HG03097 (cell line): Measurements from ENCODE around the gene TMEM129.

Experiments used
- ATAC-seq: cut with Tn5 transposase; IDR thresholded peaks from one replicate; pipeline ENCODE4 v1.9.1; 2021; ENCODE audit not compliant: unreplicated experiment, low FRiP score

Gene TMEM129

GRCh38 chr4:1722551-1723118, 1.5 kb upstream of the TMEM129 start:
- ATAC-seq, result no peak

DNA sequence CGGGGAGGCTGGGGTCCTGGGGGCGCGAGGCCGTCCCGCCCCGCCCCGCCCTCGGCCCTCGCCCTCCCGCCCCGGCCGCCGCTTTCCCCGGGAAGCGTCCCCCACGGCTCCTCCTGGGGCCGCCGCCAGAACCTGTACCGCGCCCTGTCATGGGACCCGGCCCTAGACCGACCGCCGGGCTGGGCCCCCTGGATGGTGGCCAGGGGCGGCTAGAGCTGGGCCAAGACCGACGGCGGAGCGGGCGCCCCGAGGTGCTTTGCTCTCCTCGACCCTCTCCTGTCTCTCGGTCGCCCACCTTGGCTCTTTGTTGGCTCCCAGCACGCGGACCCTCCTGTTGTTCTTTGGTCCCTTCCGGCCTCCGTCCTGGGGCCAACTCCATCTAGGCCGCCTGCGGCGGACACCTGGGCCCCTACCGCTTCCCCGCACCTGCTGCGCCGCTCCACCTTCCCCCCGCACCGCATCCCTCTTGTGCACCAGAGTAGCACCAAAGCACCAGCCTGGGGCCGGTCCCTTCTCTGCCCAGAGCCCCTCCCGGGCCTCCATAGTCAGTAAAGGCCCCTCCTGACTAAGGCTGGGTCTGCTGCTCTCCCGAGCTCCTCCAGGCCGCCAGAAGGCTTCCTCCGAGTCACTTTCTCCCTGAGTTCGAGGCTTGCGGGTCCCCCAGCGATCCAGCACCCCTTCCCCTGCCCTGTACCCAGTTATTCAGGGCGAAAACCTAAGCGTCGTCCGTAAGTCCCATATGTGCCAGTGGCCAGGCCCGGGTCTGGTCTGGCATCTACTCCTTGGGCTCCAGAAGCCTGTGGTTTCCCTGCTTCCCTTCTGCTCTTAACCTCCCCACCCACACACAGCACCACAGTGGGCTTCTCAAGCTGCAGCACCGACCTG, 785 bp upstream of the TMEM129 start:
- peak; percentile 1 for ATAC-seq

GRCh38 chr4:1720163-1720983, 750 bp downstream of the TMEM129 start:
- peak; percentile 19 for ATAC-seq

DNA sequence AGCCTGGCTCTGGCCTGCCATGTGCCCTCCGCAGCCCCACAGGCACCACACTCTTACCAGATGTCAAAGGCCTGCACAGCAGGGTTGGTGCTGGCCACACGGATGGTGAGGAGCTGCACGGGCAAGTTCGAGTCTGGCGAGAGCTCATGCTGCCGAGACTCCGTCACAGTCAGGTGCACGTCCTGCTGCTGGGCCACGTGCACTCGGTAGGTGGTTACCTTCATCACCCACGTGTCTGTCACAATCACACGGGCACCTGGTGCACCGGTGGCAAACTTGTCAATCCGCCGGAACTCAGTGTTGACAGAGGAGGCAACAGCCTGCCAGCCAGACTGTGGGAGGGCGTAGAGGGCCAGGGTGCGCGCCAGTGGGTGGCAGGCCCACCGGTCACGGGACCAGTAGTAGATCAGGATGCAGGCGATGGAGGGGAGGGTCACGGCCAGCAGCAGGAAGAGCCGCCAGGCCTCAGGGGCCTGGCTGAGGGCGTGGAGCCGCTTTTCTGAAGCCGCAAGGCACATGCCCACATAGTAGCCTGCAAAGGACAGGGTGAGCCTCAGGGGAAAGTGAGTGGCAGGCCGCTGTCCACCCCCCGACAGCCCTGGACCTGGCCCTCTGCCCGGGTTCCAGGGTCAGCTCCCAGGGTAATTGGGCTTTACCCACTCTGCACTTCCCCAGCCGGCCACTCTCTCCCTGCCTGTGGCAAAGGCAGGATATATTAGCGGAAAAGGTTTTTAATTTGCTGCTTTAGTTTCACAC, 2.9 kb downstream of the TMEM129 start:
- ATAC-seq, result no peak

GRCh38 chr4:1717129-1718094, 3.7 kb downstream of the TMEM129 start:
- no peak for ATAC-seq

GRCh38 chr4:1716065-1716945, 4.8 kb downstream of the TMEM129 start:
- no peak for ATAC-seq

DNA sequence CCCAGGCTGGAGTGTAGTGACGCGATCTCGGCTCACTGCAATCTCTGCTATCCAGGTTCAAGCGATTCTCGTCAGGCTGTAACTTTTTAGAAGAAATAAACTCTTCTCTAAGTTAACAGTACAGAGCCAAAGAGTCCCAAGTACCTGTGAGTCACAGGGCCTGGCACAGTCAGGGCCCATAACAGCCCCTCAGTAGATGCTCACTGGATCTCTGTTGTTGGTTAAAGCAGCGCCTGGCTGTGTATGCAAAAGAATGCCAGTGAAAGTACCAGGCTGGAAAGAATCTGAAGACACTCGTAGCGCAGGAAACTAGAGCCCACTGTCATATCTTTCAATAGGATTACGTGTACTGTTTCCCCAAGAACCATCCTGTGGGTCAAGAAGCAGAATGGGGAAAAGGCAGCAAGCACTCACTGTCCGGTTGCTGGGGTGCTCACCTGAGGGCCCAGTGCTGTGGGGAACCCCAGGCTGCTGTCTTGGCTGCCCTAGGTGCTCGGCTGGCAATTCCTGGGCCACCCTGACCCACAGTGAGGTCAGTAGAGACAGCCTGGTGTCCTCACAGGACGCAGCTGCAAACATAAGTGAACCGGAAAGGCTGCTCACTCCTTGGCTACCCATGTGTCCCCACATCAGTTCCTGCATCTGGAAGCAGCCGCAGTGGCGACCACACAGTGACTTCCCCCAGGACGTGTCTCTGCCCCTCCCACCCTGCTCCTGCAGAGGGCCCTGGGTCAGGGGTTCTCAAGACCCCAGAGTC, 5.9 kb downstream of the TMEM129 start:
- no peak for ATAC-seq

DNA sequence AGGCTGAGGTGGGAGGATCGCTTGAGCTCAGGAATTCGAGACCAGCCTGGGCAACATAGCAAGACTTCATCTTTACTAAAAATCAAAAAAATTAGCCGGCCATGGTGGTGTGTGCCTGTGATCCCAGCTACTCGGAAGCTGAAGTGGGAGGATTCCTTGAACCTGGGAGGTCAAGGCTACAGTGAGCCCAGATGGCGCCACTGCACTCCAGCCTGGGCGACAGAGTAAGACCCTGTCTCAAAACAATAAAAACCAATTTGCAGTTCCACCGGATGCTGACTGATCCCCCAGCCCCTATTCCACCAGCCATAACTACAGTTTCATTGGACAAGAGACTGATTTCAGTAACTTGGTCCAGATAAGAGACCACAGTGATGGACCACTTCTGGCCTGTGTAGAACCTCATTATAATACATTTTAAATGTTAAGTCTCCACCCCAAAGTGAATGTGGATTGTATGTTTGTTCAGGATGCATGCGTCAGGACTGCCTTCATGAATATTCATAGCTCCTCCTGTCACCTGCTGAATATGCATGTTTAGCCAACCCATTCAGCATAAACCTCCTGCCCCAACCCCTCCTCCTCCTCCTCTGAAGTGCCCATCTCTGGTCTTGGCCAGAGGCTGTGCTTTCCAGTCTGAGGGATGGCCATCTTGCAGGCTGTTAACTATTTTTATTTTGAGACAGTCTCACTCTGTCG, 6.7 kb downstream of the TMEM129 start:
- no peak for ATAC-seq

DNA sequence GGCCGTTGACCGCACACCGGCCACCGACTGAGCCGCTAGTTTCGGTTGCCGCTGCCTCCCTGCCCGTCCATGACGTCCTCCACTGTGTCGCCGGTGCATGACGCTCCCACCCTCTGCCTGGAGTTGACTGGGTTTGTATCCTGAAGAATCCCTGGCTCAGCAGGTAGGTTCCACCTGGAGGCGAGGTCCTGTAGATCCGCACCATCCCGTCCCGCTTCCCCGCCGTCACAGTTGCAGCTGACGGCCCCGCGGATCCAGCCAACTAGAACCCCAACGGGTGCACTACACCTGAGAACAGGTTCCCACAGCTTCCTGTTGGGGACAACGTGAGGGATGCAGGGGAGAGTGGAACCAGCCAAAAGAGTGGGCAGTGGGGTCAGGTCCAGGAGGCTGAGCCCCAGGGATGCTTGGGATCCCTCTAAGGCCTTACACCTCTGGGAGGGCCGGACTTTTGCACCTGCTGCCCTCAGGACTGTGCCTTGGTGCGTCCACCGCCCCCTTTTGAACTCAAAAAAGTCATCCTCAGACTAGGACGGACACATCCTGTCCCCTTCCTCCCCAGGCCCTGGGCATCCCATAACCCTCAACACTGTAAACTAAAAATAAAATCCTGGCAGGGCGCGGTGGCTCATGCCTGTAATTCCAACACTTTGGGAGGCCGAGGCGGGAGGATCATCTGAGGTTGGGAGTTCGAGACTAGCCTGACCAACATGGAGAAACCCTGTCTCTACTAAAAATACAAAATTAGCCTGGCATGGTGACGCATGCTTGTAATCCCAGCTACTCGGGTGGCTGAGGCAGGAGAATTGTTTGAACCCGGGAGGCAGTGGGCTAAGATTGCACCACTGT, 7.9 kb downstream of the TMEM129 start:
- peak; percentile 5 for ATAC-seq

- ATAC-seq, result peak; percentile 62
These were observed 8.7 kb downstream of the TMEM129 start, which contains the start of gene SLBP for GRCh38 chr4:1712216-1713002. Gene SLBP, minus strand, starts transcription at chr4:1712319. Its CDS starts 131 bp downstream, at chr4:1712188.

GRCh38 chr4:1711571-1712215, 9.4 kb downstream of the TMEM129 start:
- ATAC-seq, result peak; percentile 15

DNA sequence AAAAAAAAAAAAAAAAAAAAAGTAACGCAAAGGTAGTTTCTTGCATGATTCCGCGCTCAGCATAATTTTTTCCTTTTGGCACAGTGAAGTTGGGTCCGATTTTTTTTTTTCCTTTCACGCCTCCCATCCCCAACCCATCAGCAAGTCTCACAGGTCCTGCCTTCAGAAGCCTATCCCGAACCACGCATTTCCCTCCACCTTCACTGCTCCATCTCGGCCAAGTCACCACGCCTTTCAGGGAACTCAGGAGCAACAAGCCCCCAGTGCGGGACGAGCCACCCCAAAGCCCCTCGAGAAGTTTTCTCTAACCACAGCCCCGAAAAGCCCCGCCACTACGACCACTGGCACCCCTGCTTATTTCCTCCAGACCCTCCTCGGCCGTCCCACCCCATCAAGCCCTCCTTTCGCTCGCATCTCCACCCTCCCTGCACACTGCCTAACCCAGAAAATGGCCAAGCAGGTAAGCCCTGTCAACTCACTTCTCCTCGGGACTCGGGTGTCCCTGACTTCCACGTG, 10.0 kb downstream of the TMEM129 start:
- ATAC-seq, result no peak

DNA sequence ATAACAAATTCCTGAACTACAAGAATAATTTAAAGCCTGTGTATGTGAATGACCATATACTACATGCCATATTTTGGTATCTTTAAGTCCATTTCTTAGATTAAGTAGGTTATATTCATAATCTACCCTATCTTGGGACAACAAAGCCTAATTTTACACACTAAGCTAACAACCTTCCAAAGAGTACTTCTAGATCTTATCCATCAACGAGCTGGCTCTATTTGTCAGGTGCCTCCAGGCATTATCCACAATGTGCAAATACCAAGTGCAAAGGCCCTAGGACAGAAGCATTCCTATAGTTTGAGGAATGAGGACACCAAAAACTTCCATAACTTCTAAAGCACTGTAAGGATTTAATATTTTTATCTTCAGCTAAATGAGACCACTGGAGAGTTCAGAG, 12.5 kb downstream of the TMEM129 start:
- no peak for ATAC-seq

DNA sequence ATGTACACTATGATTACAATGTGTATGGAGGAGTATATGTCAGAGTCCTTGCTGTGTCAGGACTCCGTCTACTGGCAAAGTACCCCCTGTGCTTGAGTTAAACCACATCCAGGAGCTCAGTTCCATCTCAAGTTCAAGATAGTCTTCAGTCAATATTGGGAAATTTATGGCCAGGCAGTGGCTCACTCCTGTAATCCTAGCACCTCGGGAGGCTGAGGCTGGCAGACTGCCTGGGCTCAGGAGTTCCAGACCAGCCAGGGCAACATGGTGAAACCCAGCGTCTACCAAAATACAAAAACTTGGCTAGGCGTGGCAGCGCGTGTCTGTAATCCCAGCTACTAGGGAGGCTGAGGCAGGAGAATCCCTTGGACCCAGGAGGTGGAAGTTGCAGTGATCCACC, 14.8 kb downstream of the TMEM129 start:
- ATAC-seq, result no peak

DNA sequence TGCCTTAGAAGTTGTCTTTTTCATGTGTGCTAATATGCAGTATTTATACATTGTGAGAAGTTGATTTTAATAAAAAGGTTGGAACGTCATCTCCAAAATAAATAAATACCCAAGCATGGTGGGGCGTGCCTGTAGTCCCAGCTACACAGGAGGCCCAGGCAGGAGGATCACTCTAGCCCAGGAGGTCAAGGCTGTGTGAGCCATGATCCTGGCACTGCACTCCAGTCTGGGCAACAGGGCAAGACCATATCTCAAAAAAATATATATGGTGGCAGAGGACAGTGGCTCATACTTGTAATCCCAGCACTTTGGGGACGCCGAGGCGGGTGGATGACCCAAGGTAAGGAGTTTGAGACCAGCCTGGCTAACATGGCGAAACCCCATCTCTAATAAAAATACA, 15.4 kb downstream of the TMEM129 start:
- ATAC-seq, result no peak
